ENCODE measurements around the gene VCL. TPM values are rescaled to one million over a fixed set of nuclear protein-coding genes. Genes with fewer than 3 reads are reported as not detected.
"Not testable (repeated sequence)": the region's sequence is repeated elsewhere in the genome, so short reads cannot be mapped to it uniquely, and the experiment has no call there.

The VCL gene
- total and polyA plus RNA-seq, 8 donors: 8.6 to 51.7 (median 28.5) TPM

DNA sequence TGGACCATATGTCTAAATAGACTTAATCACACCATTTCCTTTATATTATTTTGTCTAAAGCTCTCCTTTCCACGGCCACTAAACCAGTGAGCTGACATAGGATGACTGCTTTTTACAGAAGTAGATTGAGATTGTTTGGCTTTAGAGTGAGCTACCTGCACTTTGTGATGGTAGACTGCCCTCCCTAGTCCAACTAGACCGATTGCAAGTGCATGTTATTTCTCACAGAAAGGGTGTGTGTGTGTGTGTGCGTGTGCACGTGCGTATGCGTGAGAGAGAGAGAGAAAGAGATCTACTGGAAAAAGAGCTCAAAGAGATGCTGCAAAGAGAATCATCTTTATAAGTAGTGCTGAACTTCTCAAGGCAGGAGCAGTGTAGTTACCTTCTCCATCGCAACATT, 60.7 kb downstream of the VCL start:
- intact Hi-C loops (cut with DNase I): no loop called here
- Histone ChIP-seq H3K36me3 (peaks cover 0 to 4% (median 0%) of the 10 kb centered on the region in 3 donors), H3K27ac (peak overlapping the region in 1 of 4 donors; percentile 21), H3K4me3 (no peak overlapping the region), H3K9me3 (no peaks in the 10 kb centered on the region), H3K27me3 (no peaks in the 10 kb centered on the region), H3K4me1 (peaks cover 8 to 27% (median 25%) of the 10 kb centered on the region in 3 donors)
- WGBS, 2 donors: 31 to 34% methylated on average over 7 of the region's 7 CpGs
- DNase-seq (peak in 2 of 6 donors; percentile 18 to 25), ATAC-seq (peak; percentile 65 to 81 (median 78)), FAIRE-seq (no peak)
- TF ChIP-seq, protein P1, sequence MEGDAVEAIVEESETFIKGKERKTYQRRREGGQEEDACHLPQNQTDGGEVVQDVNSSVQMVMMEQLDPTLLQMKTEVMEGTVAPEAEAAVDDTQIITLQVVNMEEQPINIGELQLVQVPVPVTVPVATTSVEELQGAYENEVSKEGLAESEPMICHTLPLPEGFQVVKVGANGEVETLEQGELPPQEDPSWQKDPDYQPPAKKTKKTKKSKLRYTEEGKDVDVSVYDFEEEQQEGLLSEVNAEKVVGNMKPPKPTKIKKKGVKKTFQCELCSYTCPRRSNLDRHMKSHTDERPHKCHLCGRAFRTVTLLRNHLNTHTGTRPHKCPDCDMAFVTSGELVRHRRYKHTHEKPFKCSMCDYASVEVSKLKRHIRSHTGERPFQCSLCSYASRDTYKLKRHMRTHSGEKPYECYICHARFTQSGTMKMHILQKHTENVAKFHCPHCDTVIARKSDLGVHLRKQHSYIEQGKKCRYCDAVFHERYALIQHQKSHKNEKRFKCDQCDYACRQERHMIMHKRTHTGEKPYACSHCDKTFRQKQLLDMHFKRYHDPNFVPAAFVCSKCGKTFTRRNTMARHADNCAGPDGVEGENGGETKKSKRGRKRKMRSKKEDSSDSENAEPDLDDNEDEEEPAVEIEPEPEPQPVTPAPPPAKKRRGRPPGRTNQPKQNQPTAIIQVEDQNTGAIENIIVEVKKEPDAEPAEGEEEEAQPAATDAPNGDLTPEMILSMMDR (IDR thresholded peaks at IDR 0.05): no peak

DNA sequence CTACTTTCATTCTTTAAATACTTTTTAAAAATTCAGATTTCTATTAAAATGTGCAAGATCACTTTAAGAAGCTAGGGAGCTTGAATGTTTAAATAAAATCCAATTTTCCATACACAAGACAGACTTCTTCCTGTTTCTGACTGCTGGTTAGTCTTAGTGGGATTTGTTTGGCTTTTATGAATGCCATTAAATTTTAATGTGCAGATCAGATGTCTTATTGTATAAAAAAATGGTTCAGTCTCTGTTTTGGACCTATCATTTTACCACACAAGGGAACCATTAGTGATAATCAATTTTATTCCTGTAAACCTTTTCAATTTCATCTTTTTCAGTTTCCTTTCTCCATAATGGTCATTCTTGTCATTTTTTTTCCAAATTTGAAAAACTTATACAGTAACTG, 63.2 kb downstream of the VCL start:
- TF ChIP-seq, protein P1 (IDR thresholded peaks at IDR 0.05): no peak
- intact Hi-C loops (cut with DNase I): no loop called here
- DNase-seq (no peak), FAIRE-seq (no peak), ATAC-seq (no peak)
- Histone ChIP-seq H3K4me1 (peaks cover 6 to 21% (median 19%) of the 10 kb centered on the region in 3 donors), H3K27ac (no peak overlapping the region), H3K9me3 (no peaks in the 10 kb centered on the region), H3K36me3 (peaks cover 0 to 6% (median 0%) of the 10 kb centered on the region in 3 donors), H3K27me3 (no peaks in the 10 kb centered on the region), H3K4me3 (no peak overlapping the region)

DNA sequence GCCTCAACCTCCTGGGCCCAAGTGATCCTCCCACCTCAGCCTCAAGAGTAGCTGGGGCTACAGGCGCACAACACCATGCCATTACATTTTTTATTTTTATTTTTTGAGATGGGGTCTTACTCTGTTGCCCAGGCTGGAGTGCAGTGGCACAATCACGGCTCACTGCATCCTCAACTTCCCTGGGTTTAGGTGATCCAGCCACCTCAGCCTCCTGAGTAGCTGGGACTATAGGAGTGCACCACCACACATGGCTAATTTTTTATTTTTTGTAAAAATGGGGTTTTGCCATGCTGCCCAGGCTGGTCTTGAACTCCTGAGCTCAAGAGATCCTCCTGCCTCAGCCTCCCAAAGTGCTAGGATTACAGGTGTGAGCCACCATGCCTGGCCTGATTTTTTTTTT, 64.1 kb downstream of the VCL start:
- WGBS, 2 donors: 96 to 99% methylated on average over 2 of the region's 2 CpGs
- H3K4me3 ChIP-seq; FAIRE-seq; H3K36me3 ChIP-seq; H3K9me3 ChIP-seq; ATAC-seq; H3K27ac ChIP-seq; H3K27me3 ChIP-seq; DNase-seq; intact Hi-C loops (cut with DNase I): not testable (repeated sequence)
- peaks cover 0 to 12% (median 11%) of the 10 kb centered on the region in 3 donors for H3K4me1 ChIP-seq

DNA sequence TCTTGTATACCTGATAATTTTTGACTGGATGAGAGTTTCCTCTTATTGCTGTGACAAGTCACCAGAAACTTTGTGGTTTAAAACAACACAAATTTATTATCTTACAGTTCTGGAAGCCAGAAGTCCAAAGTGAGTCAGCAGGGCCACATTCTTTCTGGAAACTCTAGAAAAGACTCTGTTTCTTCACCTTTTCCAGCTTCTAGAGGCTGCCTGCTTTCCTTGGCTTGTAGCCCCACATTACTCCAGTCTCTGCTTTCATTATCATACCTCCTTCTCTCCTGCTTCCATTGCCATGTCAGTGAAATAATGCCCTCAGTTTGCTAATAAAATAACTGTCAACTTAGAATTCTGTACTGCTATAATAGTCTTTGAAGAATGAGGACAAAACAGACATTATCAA, 65.3 kb downstream of the VCL start:
- Histone ChIP-seq H3K27me3 (no peaks in the 10 kb centered on the region), H3K4me3 (no peak overlapping the region), H3K9me3 (no peaks in the 10 kb centered on the region), H3K36me3 (peaks cover 0 to 6% (median 0%) of the 10 kb centered on the region in 3 donors), H3K4me1 (peaks cover 3 to 9% (median 4%) of the 10 kb centered on the region in 3 donors), H3K27ac (no peak overlapping the region)
- ATAC-seq (no peak), FAIRE-seq (no peak), DNase-seq (no peak)
- TF ChIP-seq, protein P1 (IDR thresholded peaks at IDR 0.05): no peak
- intact Hi-C loops (cut with DNase I): no loop called here

DNA sequence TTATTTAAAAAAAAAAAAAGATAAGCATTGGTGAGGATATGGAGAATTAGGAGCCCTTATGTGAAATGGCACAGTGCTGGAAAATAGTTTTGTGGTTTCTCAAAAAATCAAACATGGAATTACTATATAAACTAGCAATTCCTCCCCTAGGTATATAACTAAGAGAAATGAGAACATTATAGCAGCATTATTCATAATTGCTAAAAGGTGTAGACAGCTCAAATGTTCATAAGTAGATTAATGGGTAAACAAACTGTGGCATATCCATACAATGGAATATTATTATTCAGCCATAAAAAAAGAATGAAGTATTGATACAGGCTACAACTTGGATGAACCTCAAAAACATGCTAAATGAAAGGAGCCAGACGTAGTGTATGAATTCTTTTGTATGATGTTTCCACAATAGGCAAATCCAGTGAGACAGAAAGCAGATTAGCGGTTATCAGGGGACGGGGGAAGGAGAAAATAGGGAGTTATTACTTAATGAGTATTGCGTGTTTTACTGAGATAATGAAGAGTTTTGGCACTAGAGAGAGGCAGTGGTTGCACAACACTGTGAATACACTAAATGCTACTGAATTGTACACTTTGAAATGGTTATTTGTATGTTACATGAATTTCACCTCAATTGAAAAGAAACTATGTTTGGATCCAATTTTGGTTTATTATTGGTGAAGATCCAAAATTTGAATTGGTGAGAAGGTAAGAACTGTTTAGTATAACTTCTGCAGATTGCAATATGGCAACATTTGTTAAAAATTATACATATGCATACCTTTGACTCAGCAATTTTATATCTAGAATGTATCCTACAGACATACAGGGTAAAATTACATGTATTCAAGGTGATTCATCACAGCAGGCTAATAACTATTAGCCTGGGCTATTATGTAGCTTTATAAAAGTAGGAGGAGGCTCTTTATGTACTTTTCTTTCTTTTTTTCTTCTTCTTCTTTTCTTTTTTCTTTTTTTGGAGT, 69.7 kb downstream of the VCL start:
- ATAC-seq (peak in 1 of 4 donors; percentile 32), DNase-seq (no peak), FAIRE-seq (no peak)
- WGBS, 2 donors: 41 to 46% methylated on average over 4 of the region's 4 CpGs
- intact Hi-C loops (cut with DNase I): no loop called here
- no peak overlapping the region for H3K27ac ChIP-seq
- TF ChIP-seq, protein P1 (IDR thresholded peaks at IDR 0.05): no peak
- peaks cover 0 to 6% (median 4%) of the 10 kb centered on the region in 3 donors for H3K4me1 ChIP-seq
- H3K36me3 ChIP-seq: peaks cover 0 to 6% (median 0%) of the 10 kb centered on the region in 3 donors
- H3K4me3 ChIP-seq: no peak overlapping the region
- H3K9me3 ChIP-seq: no peaks in the 10 kb centered on the region
- no peaks in the 10 kb centered on the region for H3K27me3 ChIP-seq

Data from pancreas (tissue), 10 donors.